ENCODE results near the gene ZNF362.

Gene ZNF362

GRCh38 chr1:33259879-33260278, 3.6 kb downstream of the ZNF362 start:
- no peaks in the 10 kb centered on the region for H3K9me3 ChIP-seq (ENCODE audit: control insufficient read depth, low read depth, low read length)
- H3K27me3 ChIP-seq (ENCODE audit: control insufficient read depth, insufficient read depth, low read length): no peaks in the 10 kb centered on the region
- H3K36me3 ChIP-seq (ENCODE audit: control insufficient read depth, low read depth, low read length): peaks cover 5% of the 10 kb centered on the region
- peaks cover 9% of the 10 kb centered on the region for H3K4me1 ChIP-seq (ENCODE audit: control insufficient read depth, low read depth, low read length)
- H3K4me3 ChIP-seq (ENCODE audit: low read length): no peak overlapping the region
- H3K9ac ChIP-seq (ENCODE audit: low read length): no peak overlapping the region
- no peak overlapping the region for H3K27ac ChIP-seq (ENCODE audit: low read length)

DNA sequence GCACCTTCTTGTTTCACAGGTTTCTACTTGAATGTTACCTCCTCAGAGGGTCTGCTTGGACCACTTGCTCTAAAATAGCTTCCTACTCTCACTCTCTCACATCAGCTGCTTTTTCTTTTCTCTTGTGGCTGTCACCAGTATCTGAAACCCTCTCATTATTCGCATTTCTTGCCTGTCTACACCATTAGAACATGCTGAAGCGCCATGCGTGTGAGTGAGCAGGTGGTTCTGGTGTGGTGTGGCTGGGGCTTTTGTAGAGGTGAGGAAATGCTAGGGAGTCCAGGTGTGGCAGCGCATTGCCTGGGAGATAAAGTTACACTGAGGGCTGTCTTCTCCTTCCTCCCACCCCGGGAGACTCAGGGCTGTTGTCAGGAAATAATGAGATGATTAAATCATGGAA, 4.1 kb downstream of the ZNF362 start:
- Histone ChIP-seq H3K9ac (ENCODE audit: low read length) (no peak overlapping the region), H3K9me3 (ENCODE audit: control insufficient read depth, low read depth, low read length) (no peaks in the 10 kb centered on the region), H3K4me1 (ENCODE audit: control insufficient read depth, low read depth, low read length) (peaks cover 9% of the 10 kb centered on the region), H3K36me3 (ENCODE audit: control insufficient read depth, low read depth, low read length) (peaks cover 5% of the 10 kb centered on the region), H3K27me3 (ENCODE audit: control insufficient read depth, insufficient read depth, low read length) (no peaks in the 10 kb centered on the region), H3K27ac (ENCODE audit: low read length) (no peak overlapping the region), H3K4me3 (ENCODE audit: low read length) (no peak overlapping the region)

DNA sequence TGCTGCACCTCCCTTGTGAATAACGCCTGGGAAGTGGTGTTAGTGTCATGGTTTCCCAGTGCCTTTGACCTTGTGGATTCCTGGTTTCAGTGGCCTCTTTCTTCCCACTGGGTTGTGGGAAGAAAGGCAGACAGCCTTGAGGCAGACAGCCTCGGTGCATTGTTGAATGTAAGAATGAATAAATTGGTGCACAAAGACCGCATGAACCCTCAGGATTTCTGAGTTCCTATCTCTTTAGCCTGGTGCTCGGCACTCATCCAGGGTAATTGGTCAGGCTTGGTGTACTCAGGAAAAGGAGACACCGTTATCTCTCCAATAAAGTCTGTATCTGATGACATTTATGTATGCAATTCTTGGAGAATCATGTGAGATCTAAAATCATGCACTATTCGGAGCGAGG, 5.1 kb downstream of the ZNF362 start:
- no peaks in the 10 kb centered on the region for H3K9me3 ChIP-seq (ENCODE audit: control insufficient read depth, low read depth, low read length)
- no peak overlapping the region for H3K9ac ChIP-seq (ENCODE audit: low read length)
- peaks cover 9% of the 10 kb centered on the region for H3K4me1 ChIP-seq (ENCODE audit: control insufficient read depth, low read depth, low read length)
- H3K27me3 ChIP-seq (ENCODE audit: control insufficient read depth, insufficient read depth, low read length): no peaks in the 10 kb centered on the region
- peaks cover 5% of the 10 kb centered on the region for H3K36me3 ChIP-seq (ENCODE audit: control insufficient read depth, low read depth, low read length)
- H3K4me3 ChIP-seq (ENCODE audit: low read length): no peak overlapping the region
- H3K27ac ChIP-seq (ENCODE audit: low read length): no peak overlapping the region

DNA sequence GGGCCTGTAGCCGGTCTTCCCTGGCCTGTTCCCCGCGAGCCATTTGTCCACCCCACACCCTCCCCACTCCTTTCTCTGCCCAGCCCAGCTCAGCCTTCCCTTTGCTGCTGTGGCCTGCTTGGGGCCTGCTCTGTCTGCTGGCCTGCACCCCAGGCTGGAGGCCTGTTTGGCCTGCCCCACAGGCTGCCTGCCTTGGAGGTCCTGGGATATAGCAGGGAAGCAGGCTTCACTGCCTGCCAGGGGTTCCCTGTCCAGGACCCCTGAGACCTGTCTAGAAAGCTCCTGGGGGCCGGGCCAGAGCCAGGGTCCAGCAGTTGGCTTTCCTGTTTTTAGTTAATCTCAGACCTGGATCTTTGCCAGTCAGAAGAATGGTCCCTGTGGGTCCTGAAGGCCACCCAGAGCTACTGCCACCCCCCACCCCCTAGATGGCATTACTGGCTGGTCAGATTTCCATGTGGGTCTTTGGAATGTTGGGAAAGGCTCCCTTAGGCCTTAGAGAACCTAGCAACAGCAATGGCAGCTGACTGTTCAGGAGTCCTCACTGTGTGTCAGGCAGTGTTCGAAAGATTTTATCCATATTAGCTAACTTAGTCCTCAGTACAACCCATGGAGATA, 7.7 kb downstream of the ZNF362 start:
- Histone ChIP-seq H3K27ac (ENCODE audit: low read length) (no peak overlapping the region), H3K9me3 (ENCODE audit: control insufficient read depth, low read depth, low read length) (no peaks in the 10 kb centered on the region), H3K9ac (ENCODE audit: low read length) (no peak overlapping the region), H3K27me3 (ENCODE audit: control insufficient read depth, insufficient read depth, low read length) (no peaks in the 10 kb centered on the region), H3K4me3 (ENCODE audit: low read length) (no peak overlapping the region), H3K4me1 (ENCODE audit: control insufficient read depth, low read depth, low read length) (no peaks in the 10 kb centered on the region), H3K36me3 (ENCODE audit: control insufficient read depth, low read depth, low read length) (peaks cover 5% of the 10 kb centered on the region)

DNA sequence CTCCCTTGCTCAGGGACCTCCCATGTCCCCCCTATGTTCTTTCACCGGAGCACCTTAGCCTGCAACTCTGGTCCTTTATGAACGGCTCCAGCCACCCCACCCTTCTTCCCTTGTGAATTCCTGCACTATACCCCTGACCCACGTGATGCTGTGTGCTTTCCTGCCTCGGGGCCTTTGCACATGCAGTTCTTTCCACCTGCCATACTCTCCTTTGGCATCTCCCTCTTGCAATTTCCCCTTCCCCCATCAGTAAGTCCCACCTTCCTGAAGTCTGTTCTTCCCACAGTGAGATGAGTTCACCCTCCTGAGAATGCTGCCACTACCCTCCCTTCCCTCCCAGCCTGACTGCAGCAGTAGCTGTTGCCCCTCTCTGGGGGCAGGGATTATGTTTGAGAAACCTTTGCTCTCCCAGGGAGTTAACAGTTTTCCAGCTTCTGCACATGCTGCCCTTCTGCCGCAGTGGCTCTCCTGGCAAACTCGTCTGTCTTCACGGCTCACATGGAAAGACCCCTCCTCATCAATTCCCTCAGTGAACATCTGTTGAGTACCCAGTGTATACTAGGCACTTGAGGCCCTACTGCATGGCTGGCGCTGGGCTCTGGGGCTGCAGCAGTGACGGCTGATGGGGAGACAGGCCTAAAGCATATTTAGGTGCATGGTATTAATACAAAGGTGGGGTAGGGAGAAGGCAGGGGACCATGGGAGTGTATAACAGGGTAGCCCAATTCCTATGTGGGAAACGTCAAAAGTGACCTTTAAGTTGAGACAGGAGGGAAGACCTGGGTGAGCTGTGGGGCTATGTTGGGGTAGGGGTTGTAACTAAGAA, 9.7 kb downstream of the ZNF362 start:
- Histone ChIP-seq H3K27ac (ENCODE audit: low read length) (no peak overlapping the region), H3K4me1 (ENCODE audit: control insufficient read depth, low read depth, low read length) (no peaks in the 10 kb centered on the region), H3K9ac (ENCODE audit: low read length) (no peak overlapping the region), H3K36me3 (ENCODE audit: control insufficient read depth, low read depth, low read length) (peaks cover 5% of the 10 kb centered on the region), H3K4me3 (ENCODE audit: low read length) (no peak overlapping the region), H3K27me3 (ENCODE audit: control insufficient read depth, insufficient read depth, low read length) (no peaks in the 10 kb centered on the region), H3K9me3 (ENCODE audit: control insufficient read depth, low read depth, low read length) (no peaks in the 10 kb centered on the region)

- Histone ChIP-seq H3K27ac (ENCODE audit: low read length) (no peak overlapping the region), H3K9me3 (ENCODE audit: control insufficient read depth, low read depth, low read length) (no peaks in the 10 kb centered on the region), H3K4me3 (ENCODE audit: low read length) (no peak overlapping the region), H3K9ac (ENCODE audit: low read length) (no peak overlapping the region), H3K4me1 (ENCODE audit: control insufficient read depth, low read depth, low read length) (no peaks in the 10 kb centered on the region), H3K36me3 (ENCODE audit: control insufficient read depth, low read depth, low read length) (peaks cover 5% of the 10 kb centered on the region), H3K27me3 (ENCODE audit: control insufficient read depth, insufficient read depth, low read length) (no peaks in the 10 kb centered on the region)
Observed at GRCh38 chr1:33266766-33267165, 10.5 kb downstream of the ZNF362 start.

DNA sequence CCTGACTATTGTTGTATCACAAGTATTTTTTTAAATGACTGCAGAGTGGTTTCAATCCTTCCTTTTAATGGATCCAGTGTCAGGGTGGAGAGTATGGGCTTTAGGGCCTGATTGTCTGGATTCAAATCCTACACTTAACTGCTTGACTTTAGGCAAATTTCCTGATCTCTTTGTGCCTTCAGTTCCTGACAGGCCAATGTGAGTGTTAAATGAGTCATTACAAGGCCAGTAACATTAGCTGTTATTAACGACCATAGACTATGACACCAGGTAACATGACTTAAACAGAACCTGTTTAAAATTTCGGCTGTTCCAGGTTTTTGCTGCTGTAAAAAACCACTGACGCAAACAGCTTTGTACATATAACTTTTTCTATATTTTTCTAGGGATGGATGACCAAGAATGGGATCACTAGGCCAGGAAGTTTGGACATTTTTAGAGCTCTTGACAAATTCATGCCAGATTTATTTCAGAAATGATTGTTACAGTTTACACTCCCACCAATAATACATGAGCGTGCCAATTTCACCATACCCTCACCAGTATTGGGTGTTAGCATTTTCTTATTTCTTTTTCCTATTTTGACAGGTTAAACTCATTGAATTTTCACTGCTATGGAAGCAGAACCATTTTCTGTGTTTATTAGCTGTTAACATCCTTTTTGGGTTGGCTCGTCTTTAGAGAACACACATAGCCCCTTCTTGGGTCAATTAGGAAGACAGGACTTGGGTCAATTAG, 11.3 kb downstream of the ZNF362 start:
- H3K27me3 ChIP-seq (ENCODE audit: control insufficient read depth, insufficient read depth, low read length): no peaks in the 10 kb centered on the region
- no peak overlapping the region for H3K4me3 ChIP-seq (ENCODE audit: low read length)
- H3K9ac ChIP-seq (ENCODE audit: low read length): no peak overlapping the region
- no peaks in the 10 kb centered on the region for H3K9me3 ChIP-seq (ENCODE audit: control insufficient read depth, low read depth, low read length)
- H3K36me3 ChIP-seq (ENCODE audit: control insufficient read depth, low read depth, low read length): peaks cover 4% of the 10 kb centered on the region
- no peaks in the 10 kb centered on the region for H3K4me1 ChIP-seq (ENCODE audit: control insufficient read depth, low read depth, low read length)
- no peak overlapping the region for H3K27ac ChIP-seq (ENCODE audit: low read length)

DNA sequence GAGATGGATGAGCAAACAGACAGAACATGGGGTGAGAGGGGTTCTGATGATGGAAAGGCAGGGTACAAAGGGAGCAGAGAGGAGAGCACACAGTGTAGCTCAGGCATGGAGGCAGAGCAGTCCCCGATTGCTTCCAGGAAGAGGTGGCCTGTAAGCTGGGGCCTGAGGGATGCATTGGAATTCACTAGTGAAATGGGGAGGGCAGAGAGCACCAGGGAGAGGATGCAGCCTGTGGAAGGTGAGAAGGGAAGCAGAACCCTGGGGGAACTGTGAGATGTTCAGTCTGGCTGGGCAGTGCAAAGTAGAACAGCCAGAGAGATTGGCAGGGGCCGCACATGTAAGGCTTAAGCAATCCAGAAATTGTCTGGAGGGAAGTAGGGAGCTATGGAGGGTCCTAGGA, 12.2 kb downstream of the ZNF362 start:
- Histone ChIP-seq H3K9me3 (ENCODE audit: control insufficient read depth, low read depth, low read length) (no peaks in the 10 kb centered on the region), H3K4me3 (ENCODE audit: low read length) (no peak overlapping the region), H3K27ac (ENCODE audit: low read length) (no peak overlapping the region), H3K4me1 (ENCODE audit: control insufficient read depth, low read depth, low read length) (no peaks in the 10 kb centered on the region), H3K27me3 (ENCODE audit: control insufficient read depth, insufficient read depth, low read length) (no peaks in the 10 kb centered on the region), H3K36me3 (ENCODE audit: control insufficient read depth, low read depth, low read length) (no peaks in the 10 kb centered on the region), H3K9ac (ENCODE audit: low read length) (no peak overlapping the region)

- Histone ChIP-seq H3K9me3 (ENCODE audit: control insufficient read depth, low read depth, low read length) (no peaks in the 10 kb centered on the region), H3K27ac (ENCODE audit: low read length) (no peak overlapping the region), H3K4me3 (ENCODE audit: low read length) (no peak overlapping the region), H3K36me3 (ENCODE audit: control insufficient read depth, low read depth, low read length) (no peaks in the 10 kb centered on the region), H3K9ac (ENCODE audit: low read length) (no peak overlapping the region), H3K27me3 (ENCODE audit: control insufficient read depth, insufficient read depth, low read length) (no peaks in the 10 kb centered on the region), H3K4me1 (ENCODE audit: control insufficient read depth, low read depth, low read length) (no peaks in the 10 kb centered on the region)
Observed at GRCh38 chr1:33268927-33269610, 12.8 kb downstream of the ZNF362 start.

GRCh38 chr1:33269621-33270020, 13.3 kb downstream of the ZNF362 start:
- H3K4me1 ChIP-seq (ENCODE audit: control insufficient read depth, low read depth, low read length): peaks cover 4% of the 10 kb centered on the region
- no peaks in the 10 kb centered on the region for H3K9me3 ChIP-seq (ENCODE audit: control insufficient read depth, low read depth, low read length)
- H3K36me3 ChIP-seq (ENCODE audit: control insufficient read depth, low read depth, low read length): no peaks in the 10 kb centered on the region
- no peak overlapping the region for H3K27ac ChIP-seq (ENCODE audit: low read length)
- no peak overlapping the region for H3K4me3 ChIP-seq (ENCODE audit: low read length)
- H3K27me3 ChIP-seq (ENCODE audit: control insufficient read depth, insufficient read depth, low read length): no peaks in the 10 kb centered on the region
- no peak overlapping the region for H3K9ac ChIP-seq (ENCODE audit: low read length)

GRCh38 chr1:33270379-33270778, 14.1 kb downstream of the ZNF362 start:
- H3K9ac ChIP-seq (ENCODE audit: low read length): no peak overlapping the region
- no peak overlapping the region for H3K27ac ChIP-seq (ENCODE audit: low read length)
- H3K4me3 ChIP-seq (ENCODE audit: low read length): no peak overlapping the region
- no peaks in the 10 kb centered on the region for H3K27me3 ChIP-seq (ENCODE audit: control insufficient read depth, insufficient read depth, low read length)
- peaks cover 4% of the 10 kb centered on the region for H3K4me1 ChIP-seq (ENCODE audit: control insufficient read depth, low read depth, low read length)
- no peaks in the 10 kb centered on the region for H3K36me3 ChIP-seq (ENCODE audit: control insufficient read depth, low read depth, low read length)
- H3K9me3 ChIP-seq (ENCODE audit: control insufficient read depth, low read depth, low read length): no peaks in the 10 kb centered on the region

Data from iPS-18a (cell line).